Ammon's horn (tissue), 1 donor: ENCODE measurements around the gene METTL3.

Source experiments
- DNase-seq: peaks from one replicate; pipeline ENCODE4 v3.0.0-alpha.2; 2016; ENCODE audit warnings: low spot score

METTL3 gene

DNA sequence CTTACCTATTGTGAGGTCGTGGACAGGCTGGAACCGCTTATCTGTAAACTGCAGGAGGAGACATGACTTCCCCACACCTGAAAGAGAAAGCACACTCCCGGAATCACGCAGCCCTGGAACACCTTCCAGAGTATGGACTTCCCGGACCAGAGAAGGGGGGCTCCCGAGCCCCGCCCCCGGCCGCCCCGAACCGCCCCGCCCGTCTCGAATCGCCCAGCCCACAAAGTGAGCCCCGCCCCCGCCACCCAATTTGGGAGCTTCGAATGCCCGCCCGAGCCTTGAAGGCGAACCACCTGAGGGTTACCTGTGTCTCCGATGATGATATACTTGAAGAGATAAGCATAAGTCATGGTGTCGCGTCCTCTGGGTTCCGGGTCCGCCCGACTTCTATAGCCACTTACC is 34.6 kb downstream of the METTL3 start:
- no peak for DNase-seq

- no peak for DNase-seq
These were observed 35.2 kb downstream of the METTL3 start for GRCh38 chr14:21475767-21476522.

- DNase-seq, result peak; percentile 12
These were observed 43.5 kb downstream of the METTL3 start for GRCh38 chr14:21467616-21468015.

DNA sequence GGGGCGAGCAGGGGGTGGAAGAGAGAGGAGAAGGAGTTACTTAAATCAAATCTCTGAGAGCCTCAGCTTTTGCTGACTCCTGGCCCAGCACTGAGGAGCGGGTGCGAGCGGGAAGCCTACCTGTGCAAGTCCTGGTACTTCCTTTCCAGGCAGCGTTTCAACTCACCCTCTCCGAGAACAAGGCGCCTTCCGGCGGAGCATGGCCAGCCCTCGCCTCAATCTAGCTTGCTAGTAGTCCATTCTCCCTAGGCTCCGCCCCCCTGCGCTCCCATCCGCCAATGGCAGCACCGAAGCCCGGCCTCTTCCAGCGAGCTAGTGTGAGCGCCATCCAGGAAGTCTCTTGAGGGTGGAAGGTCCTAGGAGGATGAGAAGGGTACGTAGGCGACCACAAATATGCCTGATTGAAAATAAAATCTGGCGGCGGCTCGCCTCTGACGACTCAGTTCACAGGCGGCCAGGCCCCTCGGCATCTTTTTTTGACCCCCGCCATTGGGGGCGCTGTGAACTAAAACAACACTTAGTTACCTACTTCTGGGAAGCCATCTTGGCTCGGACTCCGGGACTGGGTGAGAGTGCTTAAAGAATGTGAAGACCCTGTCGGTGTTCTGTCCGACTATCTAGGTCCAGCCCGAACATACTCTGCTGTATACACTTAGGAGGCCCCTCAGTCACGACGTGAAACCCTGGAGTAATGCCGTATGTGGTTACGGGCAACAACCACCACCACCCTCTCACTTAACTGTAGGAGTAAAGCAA is 55.0 kb downstream of the METTL3 start, which contains the start of gene CHD8:
CHD8 (minus strand) TSS at position 212 of the 756 bp plus-strand sequence. CDS start 24,480 bp downstream, outside the sequence.
- peak; percentile 100 for DNase-seq

DNA sequence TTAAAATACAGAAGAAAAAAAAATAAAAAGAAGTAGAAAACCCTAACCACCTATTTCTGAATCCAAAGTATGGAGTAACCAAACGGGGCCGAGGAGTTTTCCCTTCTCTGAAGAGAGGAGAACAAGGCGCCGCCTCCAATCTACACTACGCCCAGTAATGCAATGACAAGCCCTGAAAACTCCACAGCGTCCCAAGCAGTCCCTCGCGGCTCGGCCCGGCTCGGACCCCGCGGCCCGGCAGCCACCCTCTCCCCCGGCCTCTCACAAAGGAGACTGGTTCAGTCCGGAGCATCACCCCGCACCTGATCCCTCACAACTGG is 55.6 kb downstream of the METTL3 start:
- no peak for DNase-seq

DNA sequence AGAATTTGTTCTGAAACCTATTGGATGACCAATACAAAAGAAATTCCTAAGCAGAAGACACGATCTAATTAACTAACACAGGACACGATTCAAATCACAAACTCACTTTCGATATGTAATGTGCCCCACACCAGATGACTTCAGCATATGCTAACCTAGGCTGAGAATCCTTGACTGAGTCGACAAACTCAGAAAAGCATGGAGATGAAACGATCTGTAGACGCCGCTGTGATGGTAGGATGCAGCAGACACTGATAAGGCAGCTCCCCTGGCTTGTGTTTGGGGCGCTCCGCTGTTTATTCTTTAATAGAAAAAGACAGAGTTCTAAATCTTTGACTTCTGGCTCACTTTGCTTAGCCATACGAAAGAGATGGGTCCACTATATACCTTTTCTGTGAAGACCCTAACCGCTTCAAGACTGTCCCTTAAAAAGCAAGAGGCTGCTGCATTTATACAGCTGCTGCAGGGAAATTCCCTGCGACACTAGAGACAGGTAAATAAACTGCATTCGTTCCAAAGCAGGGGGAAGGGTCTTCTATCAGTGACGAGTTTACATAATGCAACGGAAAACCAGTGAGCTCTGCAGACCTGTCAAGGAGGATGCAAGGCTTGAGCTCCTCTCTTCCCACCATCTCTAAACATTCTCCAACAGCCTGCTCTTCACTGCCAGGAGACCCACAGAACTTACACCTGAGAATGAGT is 56.1 kb downstream of the METTL3 start:
- no peak for DNase-seq

DNA sequence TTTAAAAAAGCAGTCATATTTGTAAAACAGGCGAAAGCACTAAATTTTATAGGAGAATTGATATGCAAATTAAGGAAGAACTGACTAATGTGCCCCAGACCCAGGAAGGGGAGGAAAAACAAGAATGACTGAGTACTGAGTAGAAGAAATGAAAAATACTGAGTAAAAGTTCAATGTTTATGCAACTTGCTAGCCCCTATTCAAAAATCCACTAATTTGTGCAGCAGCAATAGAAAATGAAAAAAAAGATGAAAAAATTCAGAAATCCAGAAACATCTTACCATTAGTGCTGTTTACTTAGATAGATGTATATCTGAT is 61.3 kb downstream of the METTL3 start:
- no peak for DNase-seq
